AML-193 (cell line): ENCODE results near the gene MVB12B.
"Not testable (repeated sequence)": the region's sequence is repeated elsewhere in the genome, so short reads cannot be mapped to it uniquely, and the experiment has no call there.

Experiments used
- DNase-seq, 2 experiments: peaks; one replicate each; lab custom pipeline; 2025; lab: John Stamatoyannopoulos, UW

The MVB12B gene

GRCh38 chr9:126474206-126474765 is 147.7 kb downstream of the MVB12B start:
- no peak for DNase-seq

GRCh38 chr9:126474786-126475485 is 148.3 kb downstream of the MVB12B start:
- DNase-seq = no peak

- DNase-seq = no peak
Observed at GRCh38 chr9:126475933-126476555, 149.4 kb downstream of the MVB12B start.

- not testable (repeated sequence) for DNase-seq
Observed at GRCh38 chr9:126477432-126477831, 150.8 kb downstream of the MVB12B start.

GRCh38 chr9:126478216-126478981 is 151.8 kb downstream of the MVB12B start:
- DNase-seq = no peak

GRCh38 chr9:126479515-126479914 is 152.9 kb downstream of the MVB12B start:
- no peak for DNase-seq

- DNase-seq = no peak
Observed at GRCh38 chr9:126480813-126481212, 154.2 kb downstream of the MVB12B start.

- no peak for DNase-seq
Observed at GRCh38 chr9:126481862-126482261, 155.2 kb downstream of the MVB12B start.

- no peak for DNase-seq
Observed at GRCh38 chr9:126482361-126483044, 155.9 kb downstream of the MVB12B start.

- no peak for DNase-seq
Observed at GRCh38 chr9:126483468-126484073, 156.9 kb downstream of the MVB12B start.

GRCh38 chr9:126485662-126486061 is 159.0 kb downstream of the MVB12B start:
- no peak for DNase-seq

GRCh38 chr9:126486276-126486675 is 159.6 kb downstream of the MVB12B start:
- DNase-seq = no peak

- DNase-seq = no peak
Observed at GRCh38 chr9:126487856-126488255, 161.2 kb downstream of the MVB12B start.

- no peak for DNase-seq
Observed at GRCh38 chr9:126488310-126488709, 161.7 kb downstream of the MVB12B start.

GRCh38 chr9:126488881-126489404 is 162.3 kb downstream of the MVB12B start:
- DNase-seq = no peak

GRCh38 chr9:126489581-126490213 is 163.1 kb downstream of the MVB12B start:
- no peak for DNase-seq

- DNase-seq = no peak
Observed at GRCh38 chr9:126490214-126490631, 163.6 kb downstream of the MVB12B start.

- peak; percentile 39 to 56 for DNase-seq
Observed at GRCh38 chr9:126490871-126491567, 164.4 kb downstream of the MVB12B start.

GRCh38 chr9:126491568-126491879 is 164.9 kb downstream of the MVB12B start:
- no peak for DNase-seq

GRCh38 chr9:126491949-126492348 is 165.3 kb downstream of the MVB12B start:
- DNase-seq = no peak
